HepG2 (cell line): Measurements from ENCODE around the gene BCL2A1. TPM values are rescaled to one million over a fixed set of nuclear protein-coding genes. Genes with fewer than 3 reads are reported as not detected.
"Not testable (repeated sequence)": the region's sequence is repeated elsewhere in the genome, so short reads cannot be mapped to it uniquely, and the experiment has no call there.

Experiments
- ATAC-seq: fragments of 200-7000 bp; cut with Tn5 transposase; 3 replicates; pipeline ENCODE4 v1.9.1; 2020; ENCODE audit warnings: mild to moderate bottlenecking, moderate library complexity
- BruUV-seq: library from RNA; stranded (reverse); fragments of 400-500 nt; replicated peaks from 2 replicates; lab custom pipeline; 2021; lab: Mats Ljungman, UMichigan
- CTCF ChIA-PET: fragments of 300-600 bp; formaldehyde crosslinking; extraction: SDS; loops from one replicate; lab custom pipeline; 2021; ENCODE audit warnings: low total read pairs, inconsistent platforms, low intra/inter-chr PET ratio; lab: Yijun Ruan, JAX
- POLR2A ChIA-PET: fragments of 350-600 bp; sonication (Branson Sonifier 250); formaldehyde crosslinking; loops from one replicate; lab custom pipeline; 2020; ENCODE audit warnings: antibody characterized with exemption, inconsistent platforms; lab: Yijun Ruan, JAX
- DNase-seq: peaks from one replicate; pipeline ENCODE4 v3.0.0-alpha.2; 2015; ENCODE audit warnings: low spot score
- FAIRE-seq: peaks from 3 replicates; lab custom pipeline; 2011; peaks lifted over from hg19 to GRCh38; lab: Jason Lieb, UNC
- H2AFZ ChIP-seq: one replicate; pipeline ENCODE4 v1.6.1; 2011; ENCODE audit warnings: low read length, inconsistent platforms
- H3K27ac ChIP-seq: fragments of 300-600 bp; 3 replicates; pipeline ENCODE4 v1.8.0; 2011; ENCODE audit warnings: mixed run types, mild to moderate bottlenecking, mixed read lengths, low read length, inconsistent platforms; ENCODE audit not compliant: insufficient read depth; ENCODE audit errors: extremely low read length
- H3K27me3 ChIP-seq, 2 experiments: fragments of 200-600 bp in 1 of 2; 2 replicates in 1 of 2; 3 replicates in 1 of 2; pipeline versions ENCODE4 v1.6.0 to v1.8.0; 2011; ENCODE audit warnings: low read length in 2 of 2, mild to moderate bottlenecking in 2 of 2, moderate library complexity in 2 of 2, inconsistent platforms in 1 of 2; ENCODE audit not compliant: insufficient read depth in 2 of 2, control insufficient read depth in 1 of 2
- H3K36me3 ChIP-seq, 2 experiments: fragments of 200-600 bp in 1 of 2; replicated peaks in 1 of 2; 2 replicates in 1 of 2; 3 replicates in 1 of 2; pipeline versions ENCODE4 v1.5.1 to v1.8.0; 2011; ENCODE audit warnings: low read length in 2 of 2, inconsistent platforms in 1 of 2; ENCODE audit not compliant: insufficient read depth in 2 of 2, control insufficient read depth in 1 of 2
- H3K4me1 ChIP-seq: 2 replicates; pipeline ENCODE4 v1.5.1; 2012; ENCODE audit warnings: low read length, inconsistent platforms; ENCODE audit not compliant: insufficient read depth
- H3K4me2 ChIP-seq: 2 replicates; pipeline ENCODE4 v1.6.0; 2011; ENCODE audit warnings: low read depth, low read length, inconsistent platforms
- H3K4me3 ChIP-seq, 3 experiments: fragments of 200-600 bp in 1 of 3; sonication (generic), shearing (Covaris generic) in 1 of 3; replicated peaks in 1 of 3; 2 replicates each; pipeline ENCODE4 v1.5.1; 2011 to 2016; ENCODE audit warnings: low read length in 3 of 3, inconsistent platforms in 2 of 3, low read depth in 2 of 3, mild to moderate bottlenecking in 2 of 3, control low read depth in 1 of 3, mixed read lengths in 1 of 3; ENCODE audit not compliant: insufficient read depth in 1 of 3
- H3K79me2 ChIP-seq: one replicate; pipeline ENCODE4 v1.6.1; 2011; ENCODE audit warnings: low read length, inconsistent platforms; ENCODE audit not compliant: insufficient read depth
- H3K9ac ChIP-seq: 2 replicates; pipeline ENCODE4 v1.6.0; 2011; ENCODE audit warnings: mild to moderate bottlenecking, low read depth, low read length, inconsistent platforms; ENCODE audit not compliant: insufficient read depth
- H3K9me3 ChIP-seq: 2 replicates; pipeline ENCODE4 v1.5.1; 2012; ENCODE audit warnings: mild to moderate bottlenecking, low read length
- H4K20me1 ChIP-seq: 2 replicates; pipeline ENCODE4 v1.6.0; 2011; ENCODE audit warnings: inconsistent platforms, mild to moderate bottlenecking, low read length, moderate library complexity; ENCODE audit not compliant: insufficient read depth
- IKZF4 ChIP-seq: sonication (generic); formaldehyde crosslinking; IDR thresholded peaks from 2 replicates; pipeline ENCODE4 v1.5.1; 2020; ENCODE audit warnings: borderline replicate concordance, mild to moderate bottlenecking, low read depth, missing genetic modification reagents; ENCODE audit errors: not compliant biosample characterization
- THAP11 ChIP-seq: IDR thresholded peaks from 2 replicates; pipeline ENCODE4 v1.6.1; 2016; ENCODE audit warnings: missing biosample characterization, missing genetic modification reagents
- ZNF629 ChIP-seq: sonication (generic); formaldehyde crosslinking; conservative IDR thresholded peaks from 2 replicates; pipeline ENCODE4 v1.5.0; 2020; ENCODE audit warnings: missing genetic modification reagents
- WGBS: methylation state at CpG from one replicate; pipeline ENCODE4 v1.1.6; 2017; ENCODE audit warnings: low lambda C conversion rate; 5-methylcytosine and 5-hydroxymethylcytosine counted together
- in situ Hi-C: cut with HindIII; loops from 2 replicates; pipeline ENCODE4 v1.10.0; 2017; ENCODE audit warnings: low pct_unique_long_range_greater_than_20kb; ENCODE audit not compliant: extremely low pct_ligation_motif_present
- intact Hi-C: fragments of 100-400 bp; cut with micrococcal nuclease; formaldehyde crosslinking; loops from one replicate; pipeline ENCODE4 v1.10.0; 2022; ENCODE audit not compliant: unreplicated experiment
- polyA plus RNA-seq, 8 experiments: library from polyadenylated mRNA; depleted of rRNA in 3 of 8; stranded (reverse) in 7 of 8; unstranded in 1 of 8; fragments of >200 nt; fragmentation: Illumina TruSeq in 4 of 8; extraction: Trizol in 4 of 8; gene quantifications; 2 replicates each; pipeline versions ENCODE4 v1.2.1 to v1.2.3, GENCODE V29; 2011 to 2016; ENCODE audit warnings: low read depth in 4 of 8, missing spikeins in 1 of 8, mixed read lengths in 1 of 8; ENCODE audit not compliant: insufficient read depth in 1 of 8
- total RNA-seq, 5 experiments: library from RNA; depleted of rRNA; stranded (reverse); fragments of >200 nt; fragmentation: Illumina TruSeq; extraction: Trizol; gene quantifications; 2 replicates each; pipeline ENCODE4 v1.2.3, GENCODE V29; 2016; ENCODE audit warnings: low read depth in 1 of 5

The BCL2A1 gene
- total and polyA plus RNA-seq, 2 of the 13 experiments (the other 11 are each of a cell fraction or from before 2014, with no cell fraction given) = 0.08 to 0.31 TPM

DNA sequence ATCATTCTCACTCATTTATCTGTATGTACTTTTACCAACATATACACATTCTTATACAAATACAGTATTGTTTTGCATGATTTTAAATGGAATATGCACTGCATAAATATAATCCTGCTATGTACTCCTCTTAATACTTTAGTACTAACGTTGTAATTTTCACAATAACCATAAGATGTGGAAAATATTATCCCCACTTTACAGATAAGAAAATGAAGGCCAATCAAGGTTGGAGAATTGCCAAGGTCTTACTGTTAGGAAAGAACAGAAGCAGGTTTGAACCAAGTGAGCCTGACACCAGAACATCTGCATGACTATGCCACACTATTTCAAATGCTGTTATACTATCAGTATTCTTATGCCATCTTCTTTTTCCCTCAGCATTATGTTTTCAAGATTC, 32.9 kb downstream of the BCL2A1 start:
- peak; percentile 56 for TF ChIP-seq ZNF629
- TF ChIP-seq THAP11 (CRISPR knock-in tag) = no peak
- TF ChIP-seq IKZF4 (CRISPR knock-in tag) = no peak
- peaks cover 27% of the 10 kb centered on the region for H3K4me1 ChIP-seq
- FAIRE-seq (no peak), DNase-seq (no peak), ATAC-seq (no peak)
- intact Hi-C loops (no loop called here), in situ Hi-C loops (no loop called here)
- H3K9ac ChIP-seq = no peak overlapping the region
- H4K20me1 ChIP-seq = no peaks in the 10 kb centered on the region
- no peak overlapping the region for H3K4me2 ChIP-seq
- BruUV-seq = no TSS peak
- no peak overlapping the region for H3K27ac ChIP-seq
- H3K4me3 ChIP-seq = no peak overlapping the region
- WGBS = 10% methylated on average over 1 of the region's 1 CpG
- POLR2A ChIA-PET = no interaction called here
- no peak overlapping the region for H2AFZ ChIP-seq
- peaks cover 0 to 5% of the 10 kb centered on the region in 2 experiments; a peak in 1 of 5 replicates for H3K27me3 ChIP-seq
- H3K79me2 ChIP-seq = no peaks in the 10 kb centered on the region
- no peaks in the 10 kb centered on the region for H3K9me3 ChIP-seq
- H3K36me3 ChIP-seq = no peaks in the 10 kb centered on the region
- CTCF ChIA-PET = no interaction called here

DNA sequence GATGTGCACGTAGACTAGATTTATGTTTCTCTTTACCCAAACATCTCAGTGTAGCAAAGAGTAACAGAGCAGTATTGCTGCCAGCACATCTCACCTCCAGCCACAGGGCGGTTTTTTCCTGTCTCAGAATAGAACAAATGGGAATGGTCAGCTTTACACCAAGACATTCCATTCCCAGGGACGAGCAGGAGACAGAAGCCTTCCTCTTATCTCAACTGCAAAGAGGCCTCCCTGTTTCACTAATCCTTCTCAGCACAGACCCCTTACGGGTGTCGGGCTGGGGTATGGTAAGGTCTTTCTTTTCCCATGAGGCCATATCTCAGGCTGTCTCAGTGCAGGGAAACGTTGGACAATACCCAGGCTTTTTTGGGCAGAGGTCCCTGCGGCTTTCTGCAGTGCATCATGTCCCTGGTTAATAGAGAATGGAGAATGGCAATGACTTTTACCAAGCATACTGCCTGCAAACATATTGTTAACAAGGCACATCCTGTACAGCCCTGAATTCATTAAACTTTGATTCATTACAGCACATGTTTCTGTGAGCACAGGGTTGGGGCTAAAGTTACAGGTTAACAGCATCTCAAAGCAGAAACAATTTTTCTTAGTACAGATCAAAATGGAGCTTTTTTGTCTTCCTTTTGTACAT, 35.3 kb downstream of the BCL2A1 start:
- H3K36me3 ChIP-seq, H2AFZ ChIP-seq, in situ Hi-C loops, FAIRE-seq, H3K9me3 ChIP-seq, H3K4me3 ChIP-seq, BruUV-seq, ATAC-seq, DNase-seq, H3K27ac ChIP-seq, H3K9ac ChIP-seq, H3K79me2 ChIP-seq, CTCF ChIA-PET, H4K20me1 ChIP-seq, intact Hi-C loops, POLR2A ChIA-PET: not testable (repeated sequence)
- peaks cover 28% of the 10 kb centered on the region for H3K4me1 ChIP-seq
- peaks cover 0 to 12% of the 10 kb centered on the region in 2 experiments; a peak in 2 of 5 replicates for H3K27me3 ChIP-seq
- peak overlapping the region; percentile 12; the same call in 1 of the 2 replicates for H3K4me2 ChIP-seq
- 26% methylated on average over 7 of the region's 7 CpGs for WGBS
